COLO829 (cell line): Measurements from ENCODE around the gene FBXO28.

Experiments used
- DNase-seq: peaks from one replicate; pipeline ENCODE4 v3.0.0; 2012; ENCODE audit warnings: low spot score

Gene FBXO28

GRCh38 chr1:224095867-224096266, 18.0 kb upstream of the FBXO28 start:
- DNase-seq: no peak

DNA sequence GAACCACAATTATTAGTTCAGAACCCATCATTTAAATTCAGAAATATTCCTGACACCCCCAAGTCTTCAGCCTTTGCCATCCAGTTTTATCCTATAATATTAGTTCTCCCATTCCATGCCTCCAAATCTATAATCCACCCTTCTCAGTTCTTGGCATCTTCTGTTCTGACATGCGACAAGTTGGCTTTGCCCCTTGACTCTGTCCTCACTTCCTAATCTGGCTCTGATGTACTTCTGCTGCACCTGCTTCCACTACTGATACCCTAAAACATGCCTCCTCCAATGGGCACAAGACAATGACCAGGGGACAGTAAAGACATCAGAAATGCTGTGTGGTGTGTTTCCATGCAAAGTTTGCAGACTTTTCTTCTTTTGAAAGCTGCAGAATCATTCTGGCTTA, 17.1 kb upstream of the FBXO28 start:
- no peak for DNase-seq

DNA sequence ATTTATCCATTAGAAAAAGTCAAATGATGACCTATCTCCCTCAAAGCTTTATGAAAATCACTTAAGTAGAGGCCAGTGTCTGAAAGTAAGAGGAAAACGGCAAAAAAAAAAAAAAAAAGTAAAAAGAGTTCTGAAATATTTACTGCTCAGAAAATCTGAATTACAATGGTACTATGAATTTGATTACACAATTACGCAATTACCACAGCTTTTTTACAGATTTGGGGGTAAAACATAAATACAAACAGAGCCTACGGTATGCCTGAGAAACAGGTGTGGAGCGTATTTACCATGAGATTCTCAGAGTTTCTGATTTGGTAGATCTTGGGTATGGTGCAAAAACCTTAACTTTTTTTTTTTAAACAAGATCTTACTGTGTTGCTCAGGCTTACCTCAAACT, 15.9 kb upstream of the FBXO28 start:
- DNase-seq: no peak

DNA sequence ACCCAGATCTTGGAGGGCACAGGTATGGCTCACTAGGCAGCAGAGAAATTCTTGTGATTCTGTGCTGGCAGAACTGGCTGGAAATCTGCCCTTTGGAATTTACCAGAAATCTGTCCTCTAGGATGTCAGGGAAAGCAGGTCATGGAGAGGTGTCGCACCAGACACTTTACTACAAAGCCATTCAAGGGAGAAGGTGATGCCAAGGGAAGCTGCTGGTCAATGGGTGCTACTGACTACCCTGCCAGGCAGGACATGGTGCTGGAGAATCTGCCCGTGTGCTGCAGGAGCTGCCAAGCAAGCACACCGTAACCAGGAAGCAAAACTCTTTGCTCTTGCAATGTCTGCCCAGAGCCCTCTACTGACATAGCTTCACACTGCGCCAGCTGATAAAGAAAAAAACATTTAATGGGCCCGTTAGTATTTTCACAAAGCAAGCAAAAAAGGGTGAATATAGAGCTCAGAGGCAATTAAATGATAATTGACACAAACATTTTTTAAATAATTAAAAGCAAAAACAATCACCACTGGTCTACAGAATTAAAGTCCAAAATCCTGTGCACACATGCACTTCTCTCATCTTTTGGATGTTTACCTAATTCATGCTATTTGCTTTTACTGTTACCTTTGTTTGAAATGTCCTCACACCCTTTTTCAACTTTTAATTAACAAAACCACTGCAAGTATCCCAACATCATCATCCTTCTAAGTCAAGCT, 7.2 kb upstream of the FBXO28 start:
- peak; percentile 77 for DNase-seq

DNA sequence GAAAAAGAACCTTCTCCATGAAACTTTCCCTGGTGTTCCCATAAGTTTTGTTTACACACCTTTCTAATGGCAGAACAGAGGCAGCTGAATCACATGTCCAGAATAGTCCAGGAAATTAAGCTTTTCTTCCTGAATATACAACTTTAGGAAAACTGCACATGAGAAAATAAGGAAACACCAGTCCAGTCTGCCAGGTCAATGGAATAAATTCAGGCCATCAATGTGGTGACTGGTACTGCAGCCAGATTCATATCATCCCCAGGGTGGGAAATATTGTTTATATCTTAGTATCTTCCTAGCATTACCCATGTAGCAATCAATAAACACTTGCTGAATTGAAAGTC, 6.7 kb upstream of the FBXO28 start:
- no peak for DNase-seq

GRCh38 chr1:224108991-224109390, 4.9 kb upstream of the FBXO28 start:
- no peak for DNase-seq

GRCh38 chr1:224109981-224110380, 3.9 kb upstream of the FBXO28 start:
- no peak for DNase-seq

GRCh38 chr1:224113005-224113404, 906 bp upstream of the FBXO28 start:
- no peak for DNase-seq

- no peak for DNase-seq
Measured at GRCh38 chr1:224113545-224113917, 380 bp upstream of the FBXO28 start.

DNA sequence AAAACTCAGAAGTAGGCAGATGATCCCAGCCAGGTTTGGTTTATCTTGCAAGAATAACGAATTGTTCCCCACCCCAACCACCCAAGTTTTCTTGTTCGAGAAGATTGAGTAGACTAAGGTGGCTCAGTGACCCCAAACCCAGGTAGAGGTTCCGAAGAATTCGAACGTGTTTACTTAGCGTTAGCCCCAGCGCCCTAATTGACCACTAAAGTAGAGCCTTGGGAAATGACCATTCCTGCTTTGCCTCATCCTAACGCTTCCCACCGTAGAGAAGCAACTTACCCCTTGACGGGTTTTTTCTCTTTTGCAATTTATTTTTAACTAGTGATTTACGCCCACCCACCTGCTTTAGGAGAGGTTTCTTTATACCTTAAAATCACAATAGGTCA, 870 bp downstream of the FBXO28 start:
- DNase-seq: no peak

DNA sequence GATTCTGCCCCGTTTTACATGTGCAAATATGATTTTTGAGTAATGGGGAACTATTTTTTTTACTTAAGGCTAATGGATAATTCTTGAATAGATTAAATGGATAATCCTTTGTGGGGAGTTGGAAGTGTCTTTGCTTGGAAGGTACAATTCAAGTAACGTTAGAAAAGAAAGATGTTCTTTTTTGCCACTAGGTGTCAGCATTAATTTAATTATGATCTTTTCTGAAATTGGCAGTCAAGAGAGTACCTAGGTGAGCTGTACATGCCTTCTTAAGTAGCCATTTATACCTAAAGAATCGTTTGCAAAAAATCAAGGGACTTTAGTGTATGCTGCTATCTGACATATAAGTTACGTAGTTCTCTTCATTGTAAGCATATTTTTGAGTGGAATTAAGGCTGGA, 2.2 kb downstream of the FBXO28 start:
- DNase-seq: peak; percentile 48

GRCh38 chr1:224118688-224119087, 4.8 kb downstream of the FBXO28 start:
- DNase-seq: no peak

GRCh38 chr1:224123136-224123535, 9.2 kb downstream of the FBXO28 start:
- DNase-seq: no peak

GRCh38 chr1:224124220-224124619, 10.3 kb downstream of the FBXO28 start:
- no peak for DNase-seq

- DNase-seq: no peak
Measured at GRCh38 chr1:224127925-224128819, 14.3 kb downstream of the FBXO28 start.

DNA sequence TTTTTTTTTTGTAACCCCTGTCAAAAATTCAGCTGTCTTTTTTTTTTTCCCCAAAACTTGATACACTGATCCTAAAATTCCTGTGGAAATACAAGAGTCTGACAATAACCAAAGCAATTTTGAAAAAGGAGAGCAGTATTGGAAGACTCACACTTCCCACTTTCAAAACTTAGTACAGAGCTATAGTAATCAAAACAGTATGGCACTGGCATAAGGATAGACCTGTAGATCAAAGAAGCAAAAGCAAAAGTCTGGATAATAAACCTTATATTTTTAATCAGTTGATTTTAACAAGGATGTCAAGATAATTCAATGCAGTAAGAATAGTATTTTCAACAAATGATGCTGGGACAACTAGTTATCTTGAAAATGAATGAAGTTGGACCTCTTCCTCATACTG, 17.3 kb downstream of the FBXO28 start:
- DNase-seq: no peak

- no peak for DNase-seq
Measured at GRCh38 chr1:224132901-224133300, 19.0 kb downstream of the FBXO28 start.

DNA sequence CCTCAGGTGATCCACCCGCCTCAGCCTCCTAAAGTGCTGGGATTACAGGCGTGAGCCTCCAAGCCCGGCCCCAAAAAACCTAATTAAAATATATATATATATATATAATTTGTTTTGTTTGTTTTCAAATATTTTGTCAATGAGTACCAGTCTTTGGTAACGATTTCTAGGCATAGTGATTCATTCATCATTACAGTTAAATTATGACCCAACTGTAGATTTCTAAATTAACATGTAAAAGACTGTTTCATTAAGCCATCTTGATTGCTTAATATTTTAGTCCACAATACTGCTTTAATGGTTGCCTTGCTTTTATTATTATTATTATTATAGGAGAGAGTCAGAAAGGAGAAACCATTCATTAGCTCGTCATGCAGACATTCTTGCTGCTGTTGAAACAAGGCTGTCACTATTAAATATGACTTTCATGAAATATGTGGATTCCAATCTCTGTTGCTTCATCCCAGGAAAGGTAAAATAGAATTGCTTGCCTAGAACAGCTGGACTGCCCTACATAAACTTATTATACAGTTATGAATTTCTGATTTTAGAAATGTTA, 19.9 kb downstream of the FBXO28 start:
- no peak for DNase-seq

DNA sequence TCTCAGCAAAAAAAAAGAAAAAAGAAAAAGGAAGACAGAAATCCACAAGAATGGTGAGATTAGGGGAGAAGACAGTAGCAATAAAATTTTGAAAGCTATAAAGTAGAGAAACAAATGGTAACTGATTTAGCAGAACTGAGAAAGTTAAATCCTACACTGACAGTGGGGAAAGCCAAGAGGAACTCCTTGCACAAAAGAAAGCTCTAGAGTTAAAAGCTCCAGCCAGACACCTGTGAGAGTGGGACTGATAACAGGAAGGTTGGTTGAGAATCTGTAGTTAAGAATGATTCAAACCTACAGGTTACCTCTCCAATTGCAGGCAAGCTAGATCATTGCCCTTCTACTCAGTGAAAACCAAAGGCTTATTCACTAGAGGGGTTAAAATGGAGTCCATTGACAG, 23.6 kb downstream of the FBXO28 start:
- DNase-seq: no peak

GRCh38 chr1:224138198-224138597, 24.3 kb downstream of the FBXO28 start:
- DNase-seq: no peak

DNA sequence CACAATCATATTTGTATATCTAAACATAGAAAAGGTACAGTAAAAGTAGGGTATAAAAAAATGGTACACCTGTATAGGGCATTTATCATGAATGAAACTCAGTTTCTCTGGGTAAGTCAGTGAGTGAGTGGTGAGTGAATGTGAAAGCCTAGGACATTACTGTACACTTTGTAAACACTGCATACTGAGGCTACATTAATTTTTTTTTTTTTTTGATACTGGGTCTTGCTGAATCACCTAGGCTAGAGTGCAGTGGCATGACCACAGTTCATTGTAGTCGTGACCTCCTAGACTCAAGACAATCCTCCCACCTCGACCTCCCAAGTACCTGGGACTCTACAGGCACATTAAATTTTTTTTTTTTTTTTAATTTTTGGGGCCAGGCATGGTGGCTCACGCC, 27.8 kb downstream of the FBXO28 start:
- no peak for DNase-seq

- no peak for DNase-seq
Measured at GRCh38 chr1:224149709-224150108, 35.8 kb downstream of the FBXO28 start.

- no peak for DNase-seq
Measured at GRCh38 chr1:224151117-224151516, 37.2 kb downstream of the FBXO28 start.
